SU-DHL-6 (cell line): ENCODE results near the gene FGD4.

Experiments used
- H2AFZ ChIP-seq: fragments of 200-600 bp; sonication (generic); 2 replicates; pipeline ENCODE4 v1.6.1; 2014; ENCODE audit warnings: low read depth, mild to moderate bottlenecking, moderate library complexity, mixed read lengths, antibody characterized with exemption, low read length; ENCODE audit not compliant: severe bottlenecking
- H3F3A ChIP-seq: fragments of 200-600 bp; shearing (Covaris generic); 2 replicates; pipeline ENCODE4 v1.6.0; 2016; ENCODE audit warnings: antibody characterized with exemption, mild to moderate bottlenecking; ENCODE audit not compliant: insufficient read depth
- H3K27ac ChIP-seq: fragments of 200-600 bp; sonication (generic); 2 replicates; pipeline ENCODE4 v1.5.1; 2016; ENCODE audit warnings: low read depth, mild to moderate bottlenecking, low read length, moderate library complexity, mixed read lengths
- H3K27me3 ChIP-seq: fragments of 200-600 bp; sonication (generic), shearing (Covaris generic); 2 replicates; pipeline ENCODE4 v1.6.0; 2014; ENCODE audit warnings: mild to moderate bottlenecking, low read length
- H3K36me3 ChIP-seq: fragments of 200-600 bp; sonication (generic); 2 replicates; pipeline ENCODE4 v1.6.1; 2014; ENCODE audit warnings: mild to moderate bottlenecking, low read length, mixed read lengths
- H3K4me2 ChIP-seq: fragments of 300-600, 200-600 bp; shearing (Covaris generic), sonication (generic); 2 replicates; pipeline ENCODE4 v1.6.0; 2014; ENCODE audit warnings: low read length, low read depth, mild to moderate bottlenecking; ENCODE audit not compliant: poor library complexity, severe bottlenecking
- H3K4me3 ChIP-seq: fragments of 200-600 bp; sonication (generic); 2 replicates; pipeline ENCODE4 v1.5.1; 2014; ENCODE audit warnings: antibody characterized with exemption, low read length, mild to moderate bottlenecking, mixed read lengths; ENCODE audit not compliant: insufficient read depth, poor library complexity, severe bottlenecking
- H3K79me2 ChIP-seq: fragments of 200-600 bp; sonication (generic); 2 replicates; pipeline ENCODE4 v1.6.1; 2014; ENCODE audit warnings: mild to moderate bottlenecking, low read length, moderate library complexity; ENCODE audit not compliant: insufficient read depth
- H3K9ac ChIP-seq: fragments of 200-600 bp; sonication (generic); 2 replicates; pipeline ENCODE4 v1.7.0; 2014; ENCODE audit warnings: mild to moderate bottlenecking, low read length
- H3K9me2 ChIP-seq: fragments of 200-600 bp; sonication (generic); replicated peaks from 2 replicates; pipeline ENCODE4 v1.6.1; 2014; ENCODE audit warnings: low read length; ENCODE audit not compliant: insufficient read depth
- H3K9me3 ChIP-seq: fragments of 200-600 bp; sonication (generic); 2 replicates; pipeline ENCODE4 v1.6.1; 2014; ENCODE audit warnings: low read length, mixed read lengths; ENCODE audit not compliant: insufficient read depth
- H4K20me1 ChIP-seq: fragments of 200-600 bp; sonication (generic); 2 replicates; pipeline ENCODE4 v1.6.1; 2014; ENCODE audit warnings: low read depth, mild to moderate bottlenecking, antibody characterized with exemption, low read length, moderate library complexity, mixed read lengths
- CTCF ChIP-seq: fragments of 200-600 bp; sonication (generic); IDR thresholded peaks from one replicate; pipeline ENCODE4 v1.5.1; 2017; ENCODE audit warnings: antibody characterized with exemption, mild to moderate bottlenecking, low read length, moderate library complexity; ENCODE audit not compliant: insufficient read depth, poor library complexity, severe bottlenecking
- EZH2phosphoT487 ChIP-seq: fragments of 200-600 bp; sonication (generic), shearing (Covaris generic); conservative IDR thresholded peaks from 2 replicates; pipeline ENCODE4 v1.6.1; 2018; ENCODE audit warnings: mild to moderate bottlenecking, antibody characterized with exemption, low read length, moderate library complexity, mixed read lengths

Gene FGD4

GRCh38 chr12:32647275-32647674 is 247.9 kb downstream of the FGD4 start:
- no peak overlapping the region for H2AFZ ChIP-seq
- no peaks in the 10 kb centered on the region for H3F3A ChIP-seq
- H3K79me2 ChIP-seq = no peaks in the 10 kb centered on the region
- no peaks in the 10 kb centered on the region for H3K9me3 ChIP-seq
- H3K9ac ChIP-seq = no peak overlapping the region
- no peaks in the 10 kb centered on the region for H3K9me2 ChIP-seq
- TF ChIP-seq CTCF (no peak), EZH2phosphoT487 (no peak)
- H3K4me2 ChIP-seq = no peak overlapping the region
- no peak overlapping the region for H3K4me3 ChIP-seq
- H3K27ac ChIP-seq = no peak overlapping the region
- H3K27me3 ChIP-seq = no peaks in the 10 kb centered on the region
- no peaks in the 10 kb centered on the region for H4K20me1 ChIP-seq
- H3K36me3 ChIP-seq = no peaks in the 10 kb centered on the region

GRCh38 chr12:32650508-32650907 is 251.2 kb downstream of the FGD4 start:
- Histone ChIP-seq H3K4me2 (no peak overlapping the region), H3K9me2 (no peaks in the 10 kb centered on the region), H2AFZ (no peak overlapping the region), H3K36me3 (no peaks in the 10 kb centered on the region), H3F3A (no peaks in the 10 kb centered on the region), H3K27ac (no peak overlapping the region), H3K27me3 (no peaks in the 10 kb centered on the region), H3K79me2 (no peaks in the 10 kb centered on the region), H3K9me3 (no peaks in the 10 kb centered on the region), H4K20me1 (no peaks in the 10 kb centered on the region), H3K9ac (no peak overlapping the region), H3K4me3 (no peak overlapping the region)
- TF ChIP-seq CTCF = no peak
- no peak for TF ChIP-seq EZH2phosphoT487

GRCh38 chr12:32651151-32651955 is 252.0 kb downstream of the FGD4 start:
- H3K27me3 ChIP-seq = no peaks in the 10 kb centered on the region
- H2AFZ ChIP-seq = no peak overlapping the region
- H4K20me1 ChIP-seq = no peaks in the 10 kb centered on the region
- H3K9me2 ChIP-seq = no peaks in the 10 kb centered on the region
- no peak overlapping the region for H3K4me3 ChIP-seq
- no peaks in the 10 kb centered on the region for H3K79me2 ChIP-seq
- H3K27ac ChIP-seq = no peak overlapping the region
- H3K36me3 ChIP-seq = no peaks in the 10 kb centered on the region
- no peak overlapping the region for H3K4me2 ChIP-seq
- H3K9ac ChIP-seq = no peak overlapping the region
- no peaks in the 10 kb centered on the region for H3K9me3 ChIP-seq
- TF ChIP-seq CTCF (no peak), EZH2phosphoT487 (no peak)
- no peaks in the 10 kb centered on the region for H3F3A ChIP-seq

GRCh38 chr12:32651956-32652210 is 252.5 kb downstream of the FGD4 start:
- no peaks in the 10 kb centered on the region for H3K27me3 ChIP-seq
- TF ChIP-seq EZH2phosphoT487 = no peak
- TF ChIP-seq CTCF = no peak
- no peaks in the 10 kb centered on the region for H3K9me2 ChIP-seq
- H3K79me2 ChIP-seq = no peaks in the 10 kb centered on the region
- H3K4me2 ChIP-seq = no peak overlapping the region
- no peaks in the 10 kb centered on the region for H4K20me1 ChIP-seq
- no peak overlapping the region for H3K4me3 ChIP-seq
- no peaks in the 10 kb centered on the region for H3F3A ChIP-seq
- H3K27ac ChIP-seq = no peak overlapping the region
- H3K36me3 ChIP-seq = no peaks in the 10 kb centered on the region
- H2AFZ ChIP-seq = no peak overlapping the region
- H3K9ac ChIP-seq = no peak overlapping the region
- H3K9me3 ChIP-seq = no peaks in the 10 kb centered on the region
